IPS DF 6.9 (cell line): ENCODE measurements around the gene BTD.
"Not testable (repeated sequence)": the region's sequence is repeated elsewhere in the genome, so short reads cannot be mapped to it uniquely, and the experiment has no call there.

Experiments used
- DNase-seq: peaks from one replicate; pipeline ENCODE4 v3.0.0-alpha.2; 2013; ENCODE audit warnings: low read depth, low spot score
- H3K27ac ChIP-seq: one replicate; pipeline ENCODE4 v1.5.1; 2013; ENCODE audit warnings: low read length, control low read depth
- H3K27me3 ChIP-seq: 2 replicates; pipeline ENCODE4 v1.6.1; 2013; ENCODE audit warnings: mild to moderate bottlenecking, low read length; ENCODE audit not compliant: control insufficient read depth, insufficient read depth
- H3K36me3 ChIP-seq: 2 replicates; pipeline ENCODE4 v1.6.1; 2013; ENCODE audit warnings: low read length; ENCODE audit not compliant: control insufficient read depth, insufficient read depth
- H3K4me1 ChIP-seq: 2 replicates; pipeline ENCODE4 v1.6.1; 2013; ENCODE audit warnings: low read length; ENCODE audit not compliant: control insufficient read depth, insufficient read depth
- H3K4me3 ChIP-seq: 2 replicates; pipeline ENCODE4 v1.5.1; 2013; ENCODE audit warnings: mild to moderate bottlenecking, low read length
- H3K9me3 ChIP-seq: 2 replicates; pipeline ENCODE4 v1.6.1; 2013; ENCODE audit warnings: low read length, inconsistent platforms; ENCODE audit not compliant: control insufficient read depth, insufficient read depth
- WGBS: extraction: QIAGEN DNeasy Blood & Tissue Kit; methylation state at CpG from one replicate; pipeline ENCODE4 v1.1.7; 2013; ENCODE audit warnings: mixed read lengths, missing lambda C conversion rate; ENCODE audit not compliant: insufficient read length, insufficient coverage; 5-methylcytosine and 5-hydroxymethylcytosine counted together

BTD gene

DNA sequence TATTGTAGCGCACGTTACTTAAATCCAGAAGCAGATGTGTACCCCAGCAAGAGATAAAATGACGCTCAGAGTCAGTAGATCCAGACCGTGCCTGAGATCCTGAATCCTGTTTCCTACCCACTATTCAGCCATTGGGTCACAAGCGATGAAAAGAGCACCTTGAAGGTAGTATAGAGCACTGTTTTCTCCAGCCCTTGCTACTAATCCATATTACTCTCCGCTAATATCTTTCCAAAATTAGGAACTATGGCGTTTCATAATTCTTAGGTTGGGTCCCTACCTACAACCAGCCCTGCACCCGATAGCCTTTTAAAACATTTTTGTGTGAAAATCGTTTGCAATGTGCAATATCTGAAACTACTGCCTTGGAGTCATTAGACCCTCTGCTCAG lies 596 bp downstream of the BTD start:
- Histone ChIP-seq H3K9me3 (no peaks in the 10 kb centered on the region), H3K4me3 (peak overlapping the region; percentile 79; the same call in 1 of the 2 replicates), H3K27me3 (no peaks in the 10 kb centered on the region), H3K27ac (no peak overlapping the region), H3K36me3 (peaks cover 3% of the 10 kb centered on the region; the same call in 1 of the 2 replicates), H3K4me1 (no peaks in the 10 kb centered on the region; the same call in 1 of the 2 replicates)
- DNase-seq = no peak
- no CpG with 5 or more reads among the region's 9 CpGs for whole genome bisulfite sequencing

DNA sequence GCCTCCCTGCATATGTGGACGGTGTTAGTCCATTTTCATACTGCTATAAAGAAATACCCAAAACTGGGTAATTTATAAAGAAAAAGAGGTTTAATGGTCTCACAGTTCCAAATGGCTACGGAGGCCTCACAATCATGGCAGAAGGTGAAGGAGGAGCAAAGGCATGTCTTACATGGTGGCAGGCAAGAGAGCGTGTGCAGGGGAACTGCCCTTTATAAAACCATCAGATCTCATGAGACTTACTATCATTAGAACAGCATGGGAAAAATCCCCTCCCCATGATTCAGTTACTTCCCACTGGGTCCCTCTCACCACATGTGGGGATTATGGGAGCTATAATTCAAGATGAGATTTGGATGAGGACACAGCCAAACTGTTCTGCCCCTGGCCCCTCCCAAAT lies 1.3 kb downstream of the BTD start:
- WGBS = no CpG with 5 or more reads among the region's 3 CpGs
- H3K4me3 ChIP-seq, H3K36me3 ChIP-seq, H3K4me1 ChIP-seq, H3K27ac ChIP-seq, DNase-seq, H3K27me3 ChIP-seq, H3K9me3 ChIP-seq: not testable (repeated sequence)

DNA sequence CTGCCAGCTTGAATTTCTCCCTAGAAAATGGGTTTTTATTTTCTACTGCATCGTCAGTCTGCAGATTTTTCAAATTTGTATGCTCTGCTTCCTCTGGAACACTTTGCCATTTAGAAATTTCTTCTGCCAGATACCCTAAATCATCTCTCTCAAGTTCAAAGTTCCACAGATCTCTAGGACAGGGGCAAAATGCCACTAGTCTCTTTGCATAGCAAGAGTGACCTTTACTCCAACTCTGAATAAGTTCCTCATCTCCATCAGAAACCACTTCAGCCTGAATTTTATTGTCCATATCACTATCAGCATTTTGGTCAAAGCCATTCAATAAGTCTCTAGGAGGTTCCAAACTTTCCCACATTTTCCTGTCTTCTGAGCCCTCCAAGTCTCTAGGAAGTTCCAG lies 3.0 kb downstream of the BTD start:
- no CpG with 5 or more reads among the region's 1 CpG for WGBS
- H3K4me1 ChIP-seq, H3K36me3 ChIP-seq, DNase-seq, H3K27me3 ChIP-seq, H3K27ac ChIP-seq, H3K4me3 ChIP-seq, H3K9me3 ChIP-seq: not testable (repeated sequence)

DNA sequence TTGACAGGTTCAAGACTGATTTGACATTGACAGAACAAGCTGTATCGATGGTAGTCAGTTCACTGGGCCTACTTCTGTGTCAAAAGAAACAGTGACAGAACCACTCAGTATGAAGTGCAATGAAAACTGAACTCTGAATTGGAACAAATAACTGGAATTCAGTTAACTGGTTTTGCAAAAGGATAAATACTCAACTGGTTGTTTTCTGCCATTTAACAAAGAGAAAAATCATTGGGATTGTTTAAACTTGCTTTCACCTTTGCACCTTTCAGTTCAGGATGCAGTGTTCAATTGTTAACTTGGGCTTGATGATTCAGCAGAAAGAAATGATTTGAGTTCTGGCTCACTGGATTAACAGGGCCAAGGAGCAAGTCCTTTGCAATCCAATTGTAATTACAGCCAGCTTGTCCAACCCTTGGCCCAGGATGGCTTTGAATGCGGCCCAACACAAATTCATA lies 4.9 kb downstream of the BTD start:
- no peak overlapping the region for H3K27ac ChIP-seq
- no peaks in the 10 kb centered on the region; the same call in 1 of the 2 replicates for H3K4me1 ChIP-seq
- no peaks in the 10 kb centered on the region for H3K36me3 ChIP-seq
- no peak for DNase-seq
- no CpG with 5 or more reads among the region's 2 CpGs for WGBS
- H3K27me3 ChIP-seq = no peaks in the 10 kb centered on the region
- H3K4me3 ChIP-seq = no peak overlapping the region
- no peaks in the 10 kb centered on the region for H3K9me3 ChIP-seq

DNA sequence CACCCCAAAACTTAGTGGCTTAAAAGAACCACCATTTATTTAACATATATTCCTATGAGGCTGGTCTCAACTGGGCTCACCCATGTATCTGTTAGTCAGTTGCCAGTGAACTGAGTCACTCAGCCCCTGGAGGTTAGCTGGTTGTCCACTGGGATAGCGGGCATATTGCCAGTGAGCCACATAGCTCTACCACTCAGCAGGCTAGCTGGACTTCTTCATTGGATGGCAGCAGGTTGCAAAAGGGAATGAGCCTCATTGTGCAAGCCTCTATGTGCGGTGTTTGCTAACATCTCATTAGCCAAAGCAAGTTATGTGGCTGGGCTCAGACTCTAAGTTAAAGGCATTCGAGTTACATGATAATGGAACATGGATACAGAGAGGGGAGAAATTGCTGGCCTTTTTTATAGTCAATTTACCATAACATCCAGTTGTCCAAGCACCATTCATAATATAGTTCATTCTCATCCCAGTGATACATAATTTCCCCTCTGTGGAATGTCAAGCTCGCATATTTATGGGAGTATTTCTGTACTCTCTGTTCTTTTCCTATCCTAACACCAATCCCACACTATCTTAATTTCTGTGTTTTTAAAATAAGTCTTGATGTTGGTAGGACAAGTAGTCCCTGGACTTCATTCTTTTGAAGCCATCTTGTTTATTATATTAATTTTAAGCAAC lies 8.7 kb downstream of the BTD start:
- Histone ChIP-seq H3K27me3 (no peaks in the 10 kb centered on the region), H3K4me1 (no peaks in the 10 kb centered on the region), H3K27ac (no peak overlapping the region), H3K4me3 (no peak overlapping the region), H3K36me3 (no peaks in the 10 kb centered on the region), H3K9me3 (no peaks in the 10 kb centered on the region)
- no peak for DNase-seq
- WGBS = no CpG with 5 or more reads among the region's 4 CpGs

DNA sequence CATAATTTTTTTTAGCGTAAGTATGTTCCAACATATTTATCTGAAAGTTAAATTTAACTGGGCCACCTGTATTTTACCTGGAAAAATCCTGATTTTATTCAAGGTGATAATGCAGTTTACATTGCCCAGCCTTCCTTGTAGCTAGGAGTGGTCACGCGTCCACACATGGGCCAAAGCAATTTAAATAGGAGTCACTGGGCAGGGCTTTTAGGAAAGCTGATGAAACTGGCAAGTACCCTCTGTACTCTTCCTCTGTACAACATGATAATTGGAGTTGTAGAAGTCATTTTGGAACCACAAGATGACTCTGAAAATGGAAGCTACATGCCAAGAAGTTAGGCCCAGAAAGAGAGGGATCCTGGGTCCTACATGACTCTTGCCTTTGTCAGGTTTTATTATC lies 9.5 kb downstream of the BTD start:
- no CpG with 5 or more reads among the region's 3 CpGs for WGBS
- DNase-seq = no peak

DNA sequence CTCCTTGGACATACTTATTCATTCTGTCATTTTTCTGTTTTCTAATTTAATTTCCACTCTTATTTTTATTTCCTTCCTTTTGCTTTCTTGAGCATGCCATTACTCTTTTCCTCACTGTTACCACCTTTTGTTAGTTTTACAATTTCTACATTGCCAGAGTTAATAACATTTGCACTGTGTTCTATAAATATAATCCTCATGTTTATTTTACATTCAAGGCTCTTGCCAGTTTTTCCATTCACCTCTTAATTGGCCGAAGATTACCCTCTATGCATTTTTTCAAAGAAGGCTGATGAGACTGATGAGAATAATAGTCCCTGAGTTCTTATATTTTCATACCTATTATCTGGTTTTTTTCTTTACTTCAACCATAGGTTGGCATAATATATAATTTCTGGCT lies 10.5 kb downstream of the BTD start:
- no peak for DNase-seq
- Histone ChIP-seq H3K4me3 (no peak overlapping the region), H3K36me3 (no peaks in the 10 kb centered on the region), H3K27me3 (no peaks in the 10 kb centered on the region), H3K9me3 (no peaks in the 10 kb centered on the region), H3K4me1 (no peaks in the 10 kb centered on the region), H3K27ac (no peak overlapping the region)
- no CpG with 5 or more reads among the region's 1 CpG for WGBS

More for the DNA sequence above, 9.5 kb downstream of the BTD start:
- Histone ChIP-seq H3K4me1 (no peaks in the 10 kb centered on the region), H3K4me3 (no peak overlapping the region), H3K27me3 (no peaks in the 10 kb centered on the region), H3K36me3 (no peaks in the 10 kb centered on the region), H3K9me3 (no peaks in the 10 kb centered on the region), H3K27ac (no peak overlapping the region)

DNA sequence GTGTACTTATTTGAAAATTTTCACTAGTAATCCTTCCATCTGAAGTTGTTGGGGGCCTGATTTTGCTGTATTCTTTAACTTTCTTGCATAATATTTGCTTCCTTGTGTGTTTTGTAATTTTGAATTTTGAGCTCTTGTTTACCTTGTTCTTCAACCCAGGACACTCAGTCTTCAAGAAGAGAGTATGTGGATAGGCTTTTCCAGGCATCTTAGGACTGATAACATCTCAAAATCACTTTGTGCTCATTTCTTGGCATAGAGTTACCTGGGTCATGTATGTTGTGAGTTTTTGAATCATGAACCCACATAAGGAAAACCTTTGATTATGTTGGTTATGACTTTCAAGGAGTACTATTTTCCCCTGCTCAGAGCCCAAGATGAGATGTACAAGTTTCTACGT lies 13.4 kb downstream of the BTD start:
- no peaks in the 10 kb centered on the region for H3K9me3 ChIP-seq
- no CpG with 5 or more reads among the region's 1 CpG for WGBS
- no peaks in the 10 kb centered on the region for H3K27me3 ChIP-seq
- no peak for DNase-seq
- no peaks in the 10 kb centered on the region for H3K36me3 ChIP-seq
- H3K27ac ChIP-seq = no peak overlapping the region
- H3K4me3 ChIP-seq = no peak overlapping the region
- no peaks in the 10 kb centered on the region for H3K4me1 ChIP-seq

DNA sequence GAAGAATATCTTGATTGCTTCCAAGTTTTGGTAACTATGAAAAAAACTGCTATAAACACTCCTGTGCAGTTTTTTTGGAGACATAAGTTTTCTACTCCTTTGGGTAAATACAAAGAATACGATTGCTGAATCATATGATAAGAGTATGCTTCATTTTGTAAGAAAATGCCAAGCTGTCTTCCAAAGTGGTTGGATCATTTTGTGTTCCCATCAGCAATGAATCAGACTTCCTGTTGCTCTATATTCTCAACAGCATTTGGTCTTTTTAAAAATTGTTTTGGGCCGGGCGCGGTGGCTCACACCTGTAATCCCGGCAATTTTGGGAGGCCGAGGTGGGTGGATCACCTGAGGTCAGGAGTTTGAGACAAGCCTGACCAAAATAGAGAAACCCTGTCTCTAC lies 14.5 kb downstream of the BTD start:
- H3K4me3 ChIP-seq = no peak overlapping the region
- H3K4me1 ChIP-seq = no peaks in the 10 kb centered on the region
- DNase-seq = no peak
- no peak overlapping the region for H3K27ac ChIP-seq
- no peaks in the 10 kb centered on the region for H3K27me3 ChIP-seq
- H3K9me3 ChIP-seq = peaks cover 1% of the 10 kb centered on the region; the same call in 1 of the 2 replicates
- H3K36me3 ChIP-seq = no peaks in the 10 kb centered on the region
- no CpG with 5 or more reads among the region's 6 CpGs for WGBS

DNA sequence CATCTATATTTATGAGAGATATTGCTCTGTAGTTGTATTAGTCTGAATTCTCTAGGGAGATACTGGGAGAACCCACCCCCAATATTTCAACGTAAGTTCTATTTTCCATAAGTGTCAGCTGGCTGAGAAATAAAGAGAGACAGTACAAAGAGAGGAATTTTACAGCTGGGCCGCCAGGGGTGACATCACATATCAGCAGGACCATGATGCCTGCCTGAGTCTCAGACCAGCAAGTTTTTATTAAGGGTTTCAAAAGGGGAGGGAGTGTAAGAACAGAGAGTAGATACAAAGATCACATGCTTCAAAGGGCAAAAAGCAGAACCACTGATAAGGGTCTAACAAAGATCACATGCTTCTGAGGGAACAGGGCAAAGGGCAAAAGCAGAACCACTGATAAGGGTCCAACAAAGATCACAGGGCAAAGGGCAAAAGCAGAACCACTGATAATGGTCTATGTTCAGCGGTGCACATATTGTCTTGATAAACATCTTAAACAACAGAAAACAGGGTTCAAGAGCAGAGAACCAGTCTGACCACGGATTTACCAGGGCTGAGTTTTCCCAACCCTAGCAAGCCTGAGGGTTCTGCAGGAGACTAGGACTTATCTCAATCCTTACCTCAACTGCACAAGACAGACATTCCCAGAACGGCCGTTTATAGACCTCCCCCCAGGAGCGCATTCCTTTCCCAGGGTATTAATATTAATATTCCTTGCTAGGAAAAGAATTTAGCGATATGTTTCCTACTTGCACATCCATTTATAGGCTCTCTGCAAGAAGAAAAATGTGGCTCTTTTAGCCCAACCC lies 18.3 kb downstream of the BTD start:
- H3K27ac ChIP-seq, H3K9me3 ChIP-seq, H3K4me1 ChIP-seq, DNase-seq, H3K4me3 ChIP-seq, H3K27me3 ChIP-seq, H3K36me3 ChIP-seq: not testable (repeated sequence)
- WGBS = no CpG with 5 or more reads among the region's 8 CpGs
